ENCODE measurements around the gene WFDC12.

WFDC12 gene

GRCh38 chr20:45138561-45139300 is 14.5 kb upstream of the WFDC12 start:
- H3K4me1 Mint-ChIP-seq, result no peaks in the 10 kb centered on the region
- peaks cover 4% of the 10 kb centered on the region for H3K9me3 Mint-ChIP-seq
- no peak overlapping the region for H3K27ac Mint-ChIP-seq
- DNase-seq (ENCODE audit: low spot score in 2 of 2), result peak; percentile 21 to 30
- peaks cover 2% of the 10 kb centered on the region for H3K36me3 Mint-ChIP-seq
- peak; percentile 42 for ATAC-seq (ENCODE audit: low read depth)
- H3K4me3 Mint-ChIP-seq, result no peak overlapping the region
- peaks cover 6% of the 10 kb centered on the region for H3K27me3 Mint-ChIP-seq

DNA sequence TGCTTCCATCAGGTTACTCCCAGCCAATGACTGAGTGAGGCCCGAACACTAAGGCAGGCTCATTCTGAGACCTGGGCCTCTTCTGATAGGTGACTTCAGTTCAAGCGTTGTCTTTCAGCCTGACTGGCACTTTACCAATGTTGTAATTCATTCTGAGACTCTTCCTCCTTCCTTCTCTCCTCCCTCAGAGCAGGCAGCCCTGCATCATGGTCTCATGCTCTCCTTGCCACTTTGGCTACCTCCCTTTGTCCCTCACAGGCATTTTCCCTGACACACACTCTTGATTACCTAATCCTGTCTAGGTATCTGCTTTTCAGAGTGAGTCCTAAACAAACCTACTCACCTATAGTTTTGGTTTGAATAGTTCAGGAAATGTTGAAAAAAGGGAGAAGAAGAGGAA is 12.6 kb upstream of the WFDC12 start:
- no peak for ATAC-seq (ENCODE audit: low read depth)
- Mint-ChIP-seq H3K4me1 (no peaks in the 10 kb centered on the region), H3K4me3 (no peak overlapping the region)

DNA sequence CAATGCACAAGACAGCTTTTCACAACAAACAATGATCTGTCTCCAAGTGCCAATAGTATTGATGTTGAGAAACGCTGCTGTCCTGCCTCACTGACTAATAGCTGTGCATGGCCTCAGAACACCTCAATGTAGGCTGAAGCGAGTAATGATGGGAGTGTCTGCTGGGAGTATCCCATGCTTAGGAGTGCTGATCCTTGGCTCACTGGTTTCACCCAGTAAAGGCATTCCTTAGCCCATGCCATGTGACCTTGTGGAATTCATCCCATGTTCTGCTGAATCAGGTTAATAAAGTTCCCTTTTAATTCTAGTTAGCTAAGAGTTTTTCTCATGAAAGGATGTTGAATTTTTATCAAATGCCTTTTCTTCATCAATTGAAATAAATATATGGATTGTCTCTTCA is 3.8 kb upstream of the WFDC12 start:
- Mint-ChIP-seq H3K4me1 (no peaks in the 10 kb centered on the region), H3K27ac (no peak overlapping the region), H3K4me3 (no peak overlapping the region), H3K36me3 (no peaks in the 10 kb centered on the region), H3K9me3 (no peaks in the 10 kb centered on the region), H3K27me3 (peaks cover 12% of the 10 kb centered on the region)
- no peak for ATAC-seq (ENCODE audit: low read depth)
- no peak for DNase-seq (ENCODE audit: low spot score in 2 of 2)

More for the DNA sequence above, 12.6 kb upstream of the WFDC12 start:
- H3K27me3 Mint-ChIP-seq, result peaks cover 8% of the 10 kb centered on the region
- peaks cover 4% of the 10 kb centered on the region for H3K9me3 Mint-ChIP-seq
- peaks cover 2% of the 10 kb centered on the region for H3K36me3 Mint-ChIP-seq
- no peak for DNase-seq (ENCODE audit: low spot score in 2 of 2)
- H3K27ac Mint-ChIP-seq, result no peak overlapping the region

GRCh38 chr20:45121388-45121787 is 2.9 kb downstream of the WFDC12 start:
- H3K27ac Mint-ChIP-seq, result no peak overlapping the region
- no peak overlapping the region for H3K4me3 Mint-ChIP-seq
- H3K36me3 Mint-ChIP-seq, result no peaks in the 10 kb centered on the region
- DNase-seq (ENCODE audit: low spot score in 2 of 2), result no peak
- peaks cover 17% of the 10 kb centered on the region for H3K27me3 Mint-ChIP-seq
- no peak for ATAC-seq (ENCODE audit: low read depth)
- no peaks in the 10 kb centered on the region for H3K4me1 Mint-ChIP-seq
- no peaks in the 10 kb centered on the region for H3K9me3 Mint-ChIP-seq

DNA sequence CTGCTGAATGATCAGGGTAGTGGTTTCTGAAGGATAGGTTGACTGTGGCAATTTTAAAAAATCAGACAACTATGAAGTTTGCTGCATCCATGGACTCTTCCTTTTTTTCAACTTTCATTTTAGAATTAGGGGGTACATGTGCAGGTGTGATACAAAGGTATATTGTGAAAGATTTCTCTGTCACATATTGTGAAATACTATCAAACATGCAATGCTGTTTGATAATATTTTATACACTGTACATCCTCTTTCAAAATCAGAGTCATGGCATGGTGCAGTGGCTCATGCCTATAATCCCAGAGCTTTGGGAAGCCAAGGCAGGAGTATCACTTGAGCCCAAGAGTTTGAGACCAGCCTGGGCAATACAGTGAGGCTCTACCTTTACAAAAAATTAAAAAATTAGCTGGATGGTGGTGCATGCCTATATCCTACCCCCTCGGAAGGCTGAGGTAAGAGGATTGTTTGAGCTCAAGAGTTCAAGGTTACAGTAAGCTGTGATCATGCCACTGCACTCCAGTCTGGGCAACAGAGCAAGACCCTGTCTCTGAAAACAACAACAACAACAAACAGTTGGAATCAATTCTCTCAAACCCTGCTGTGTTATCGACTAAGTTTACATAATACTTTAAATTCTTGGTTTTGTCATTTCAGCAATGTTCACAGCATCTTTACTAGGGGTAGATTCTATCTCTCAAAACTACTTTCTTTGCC is 4.6 kb downstream of the WFDC12 start:
- Mint-ChIP-seq H3K27me3 (peaks cover 14% of the 10 kb centered on the region), H3K36me3 (no peaks in the 10 kb centered on the region), H3K27ac (no peak overlapping the region), H3K9me3 (no peaks in the 10 kb centered on the region), H3K4me3 (no peak overlapping the region), H3K4me1 (peaks cover 2% of the 10 kb centered on the region)
- DNase-seq (ENCODE audit: low spot score in 2 of 2) (no peak), ATAC-seq (ENCODE audit: low read depth) (no peak)

DNA sequence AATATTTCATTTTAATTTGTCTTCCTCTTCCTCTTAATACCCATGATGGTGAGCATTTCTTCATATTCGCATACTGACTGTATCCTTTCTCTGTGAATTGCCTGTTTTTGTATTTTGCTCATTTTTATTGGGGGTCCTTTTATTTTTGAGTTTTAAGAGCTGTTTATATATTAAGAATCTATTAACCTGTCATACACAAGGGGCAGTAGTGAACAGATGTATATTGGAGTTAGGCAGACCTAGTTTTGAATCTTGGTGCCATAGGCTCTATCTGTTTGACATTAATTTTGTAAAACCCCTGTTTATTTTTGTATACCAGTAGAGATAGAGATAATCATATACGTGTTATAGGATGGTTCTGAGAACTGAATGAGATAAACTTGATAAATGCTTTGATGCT is 6.2 kb downstream of the WFDC12 start:
- Mint-ChIP-seq H3K27me3 (peaks cover 16% of the 10 kb centered on the region), H3K36me3 (no peaks in the 10 kb centered on the region), H3K4me3 (no peak overlapping the region), H3K4me1 (peaks cover 6% of the 10 kb centered on the region), H3K9me3 (no peaks in the 10 kb centered on the region), H3K27ac (no peak overlapping the region)
- no peak for DNase-seq (ENCODE audit: low spot score in 2 of 2)
- ATAC-seq (ENCODE audit: low read depth), result no peak

DNA sequence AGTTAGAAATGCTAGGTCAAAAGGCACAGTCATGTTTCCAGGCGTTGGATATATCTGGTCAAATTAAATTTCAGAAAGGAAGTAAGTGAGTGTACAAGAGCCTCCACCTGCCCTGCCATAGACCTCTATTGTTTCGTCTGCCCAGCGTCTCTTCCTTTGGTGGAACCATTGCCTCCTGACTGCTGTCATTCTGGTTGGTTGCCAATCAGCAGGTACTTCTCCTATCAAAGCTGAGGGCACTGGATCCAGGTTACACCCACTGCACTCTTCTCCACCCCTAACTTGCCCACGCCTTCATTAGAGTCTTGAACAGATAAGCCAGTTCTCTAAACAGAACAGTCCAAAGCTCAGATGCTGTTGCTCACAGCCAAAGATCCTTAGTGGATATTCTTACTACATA is 6.7 kb downstream of the WFDC12 start:
- H3K4me1 Mint-ChIP-seq, result peaks cover 6% of the 10 kb centered on the region
- H3K4me3 Mint-ChIP-seq, result no peak overlapping the region
- DNase-seq (ENCODE audit: low spot score in 2 of 2), result no peak
- ATAC-seq (ENCODE audit: low read depth), result no peak
- no peak overlapping the region for H3K27ac Mint-ChIP-seq
- no peaks in the 10 kb centered on the region for H3K9me3 Mint-ChIP-seq
- no peaks in the 10 kb centered on the region for H3K36me3 Mint-ChIP-seq
- H3K27me3 Mint-ChIP-seq, result peaks cover 13% of the 10 kb centered on the region

GRCh38 chr20:45115829-45116228 is 8.4 kb downstream of the WFDC12 start:
- H3K9me3 Mint-ChIP-seq, result no peaks in the 10 kb centered on the region
- H3K27ac Mint-ChIP-seq, result no peak overlapping the region
- H3K4me1 Mint-ChIP-seq, result peaks cover 6% of the 10 kb centered on the region
- no peak overlapping the region for H3K4me3 Mint-ChIP-seq
- no peaks in the 10 kb centered on the region for H3K36me3 Mint-ChIP-seq
- ATAC-seq (ENCODE audit: low read depth) (no peak), DNase-seq (ENCODE audit: low spot score in 2 of 2) (no peak)
- H3K27me3 Mint-ChIP-seq, result peaks cover 14% of the 10 kb centered on the region

GRCh38 chr20:45115386-45115774 is 8.9 kb downstream of the WFDC12 start:
- Mint-ChIP-seq H3K4me1 (peaks cover 6% of the 10 kb centered on the region), H3K27ac (no peak overlapping the region), H3K36me3 (no peaks in the 10 kb centered on the region), H3K4me3 (no peak overlapping the region), H3K9me3 (no peaks in the 10 kb centered on the region), H3K27me3 (peaks cover 13% of the 10 kb centered on the region)
- no peak for ATAC-seq (ENCODE audit: low read depth)
- DNase-seq (ENCODE audit: low spot score in 2 of 2), result no peak

DNA sequence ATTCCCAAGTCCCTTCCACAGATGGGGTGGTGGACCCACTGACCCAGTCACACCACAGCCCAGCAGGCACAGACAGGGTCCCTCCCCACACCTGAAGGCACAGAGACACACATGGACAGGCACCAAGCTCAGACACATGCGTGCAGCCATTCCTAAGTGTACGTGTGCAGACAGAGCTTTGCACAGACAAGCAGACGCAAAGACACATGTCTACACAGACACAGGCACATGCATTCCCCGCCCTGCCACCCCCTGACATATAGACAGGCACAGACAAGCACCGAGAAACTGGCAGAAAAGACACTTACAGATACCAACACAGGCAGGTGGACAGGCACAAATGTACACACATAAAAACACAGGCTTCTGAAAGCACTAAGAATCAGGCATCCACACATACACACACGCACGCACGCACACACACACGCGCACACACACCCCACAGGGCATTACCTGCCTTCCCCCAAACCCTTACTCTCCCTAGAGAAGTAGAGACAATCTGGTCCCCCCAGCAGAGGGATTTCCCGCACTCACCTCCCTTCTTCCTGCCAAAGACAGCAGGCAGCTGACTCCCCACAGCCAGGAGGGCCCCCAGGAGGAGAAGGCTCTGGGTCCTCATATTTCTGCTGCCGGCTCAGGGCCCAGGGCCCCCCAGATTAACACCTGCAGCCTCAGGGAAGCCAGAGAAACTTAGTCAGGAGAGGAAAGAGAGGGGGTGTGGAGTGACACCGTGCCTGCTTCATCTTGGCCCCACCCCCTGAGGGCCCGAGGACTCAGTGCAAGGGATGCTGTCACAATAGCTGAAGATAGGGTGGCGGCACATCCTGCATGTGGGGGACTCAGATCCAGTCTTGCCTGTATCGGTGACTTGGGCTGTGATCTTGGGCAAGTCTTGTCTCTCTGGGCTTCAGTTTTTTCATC is 9.5 kb downstream of the WFDC12 start, which contains the start of gene WFDC5:
WFDC5 (minus strand) TSS at position 710 of the 921 bp plus-strand sequence; CDS start at position 619, 91 bp downstream.
- Mint-ChIP-seq H3K36me3 (no peaks in the 10 kb centered on the region), H3K27me3 (peaks cover 11% of the 10 kb centered on the region), H3K4me1 (peaks cover 6% of the 10 kb centered on the region), H3K9me3 (no peaks in the 10 kb centered on the region), H3K4me3 (no peak within 1 kb of the TSS), H3K27ac (no peak within 1 kb of the TSS)
- ATAC-seq (ENCODE audit: low read depth), result peak; percentile 34
- no peak for DNase-seq (ENCODE audit: low spot score in 2 of 2)

GRCh38 chr20:45113865-45114264 is 10.4 kb downstream of the WFDC12 start:
- Mint-ChIP-seq H3K4me1 (peaks cover 6% of the 10 kb centered on the region), H3K4me3 (no peak overlapping the region), H3K36me3 (no peaks in the 10 kb centered on the region), H3K9me3 (no peaks in the 10 kb centered on the region), H3K27ac (no peak overlapping the region), H3K27me3 (peaks cover 12% of the 10 kb centered on the region)
- ATAC-seq (ENCODE audit: low read depth) (no peak), DNase-seq (ENCODE audit: low spot score in 2 of 2) (no peak)

DNA sequence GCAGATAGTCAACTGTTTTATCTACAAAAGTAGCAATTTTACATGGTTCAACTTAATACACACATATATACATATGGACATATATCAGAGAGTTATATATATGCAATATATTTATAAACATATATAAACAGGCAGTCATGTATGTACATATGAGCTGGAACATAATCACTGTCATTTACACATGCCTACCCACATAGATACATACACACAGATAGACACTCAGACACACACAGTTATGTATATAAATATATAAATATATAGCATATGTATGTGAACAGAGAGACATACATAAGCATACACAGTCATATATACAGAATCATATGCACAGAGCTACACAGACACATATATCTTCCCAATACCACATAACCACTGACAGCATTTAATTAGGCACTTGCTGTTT is 11.5 kb downstream of the WFDC12 start:
- ATAC-seq (ENCODE audit: low read depth), result no peak
- no peak for DNase-seq (ENCODE audit: low spot score in 2 of 2)
- H3K4me3 Mint-ChIP-seq, result no peak overlapping the region
- no peaks in the 10 kb centered on the region for H3K9me3 Mint-ChIP-seq
- H3K36me3 Mint-ChIP-seq, result no peaks in the 10 kb centered on the region
- peaks cover 12% of the 10 kb centered on the region for H3K27me3 Mint-ChIP-seq
- peaks cover 6% of the 10 kb centered on the region for H3K4me1 Mint-ChIP-seq
- H3K27ac Mint-ChIP-seq, result no peak overlapping the region

DNA sequence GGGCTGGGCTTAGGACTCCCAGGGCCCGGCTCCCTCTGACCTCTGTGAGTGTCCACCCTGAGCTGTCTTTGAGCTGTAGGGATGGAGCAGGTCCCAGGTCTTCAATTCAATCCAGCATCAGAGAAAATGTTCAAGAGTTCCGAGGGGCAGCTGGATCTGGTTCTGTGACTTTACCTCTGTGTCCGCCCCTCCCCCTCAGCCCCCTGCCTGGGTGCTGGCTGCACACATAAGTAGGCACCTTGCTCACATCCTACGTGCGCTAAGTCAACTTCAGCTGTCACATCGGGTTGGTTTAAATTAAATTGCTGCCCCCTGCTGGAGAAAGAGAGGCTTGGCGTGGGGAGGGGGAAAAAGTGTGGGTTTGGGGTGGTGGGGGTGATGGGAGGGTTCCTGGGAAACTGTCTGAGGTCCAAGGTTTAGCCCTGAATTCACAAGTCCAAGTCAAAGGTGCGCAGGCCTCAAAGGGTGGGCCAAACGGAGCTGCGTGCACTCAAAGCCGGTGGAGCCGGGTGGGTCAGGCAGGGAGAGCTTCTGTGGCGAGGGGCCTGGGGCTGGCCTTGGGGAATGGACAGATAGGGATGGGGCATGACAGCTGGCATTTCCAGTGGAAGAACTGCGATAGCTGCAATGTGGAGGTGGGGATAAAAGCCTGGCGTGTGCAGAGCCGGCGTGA is 12.3 kb downstream of the WFDC12 start:
- Mint-ChIP-seq H3K27ac (no peak overlapping the region), H3K27me3 (peaks cover 11% of the 10 kb centered on the region), H3K4me3 (no peak overlapping the region), H3K4me1 (peaks cover 6% of the 10 kb centered on the region), H3K9me3 (no peaks in the 10 kb centered on the region), H3K36me3 (no peaks in the 10 kb centered on the region)
- no peak for DNase-seq (ENCODE audit: low spot score in 2 of 2)
- ATAC-seq (ENCODE audit: low read depth), result peak; percentile 19
